Calu3 (cell line): ENCODE measurements around the gene SMARCA2. TPM values are rescaled to one million over a fixed set of nuclear protein-coding genes. Genes with fewer than 3 reads are reported as not detected.

Source experiments
- BruUV-seq: library from RNA; stranded (reverse); fragments of 400-500 nt; replicated peaks from 2 replicates; lab custom pipeline; 2021; lab: Mats Ljungman, UMichigan
- CTCF ChIA-PET: fragments of 300-600 bp; sonication (Branson Sonifier 250); formaldehyde crosslinking; loops from one replicate; lab custom pipeline; 2022; ENCODE audit warnings: antibody characterized with exemption; lab: Charles Lee
- DNase-seq: peaks from one replicate; pipeline ENCODE4 v3.0.0; 2022
- H3K27ac Mint-ChIP-seq: one replicate; pipeline ENCODE4 v1.8.0; 2022; ENCODE audit warnings: mixed read lengths; ENCODE audit not compliant: unreplicated experiment
- H3K27me3 Mint-ChIP-seq: one replicate; pipeline ENCODE4 v1.8.0; 2022; ENCODE audit warnings: mixed read lengths; ENCODE audit not compliant: unreplicated experiment
- H3K36me3 Mint-ChIP-seq: one replicate; pipeline ENCODE4 v1.8.0; 2022; ENCODE audit warnings: mild to moderate bottlenecking, moderate library complexity, mixed read lengths; ENCODE audit not compliant: insufficient read depth, unreplicated experiment
- H3K4me1 Mint-ChIP-seq: one replicate; pipeline ENCODE4 v1.8.0; 2022; ENCODE audit warnings: mild to moderate bottlenecking, low read depth, mixed read lengths; ENCODE audit not compliant: unreplicated experiment
- H3K4me3 Mint-ChIP-seq: one replicate; pipeline ENCODE4 v1.8.0; 2022; ENCODE audit warnings: mild to moderate bottlenecking, low read depth, moderate library complexity, mixed read lengths; ENCODE audit not compliant: unreplicated experiment
- H3K9me3 Mint-ChIP-seq: one replicate; pipeline ENCODE4 v1.8.0; 2022; ENCODE audit warnings: low read depth, mixed read lengths; ENCODE audit not compliant: unreplicated experiment
- intact Hi-C: fragments of 100-400 bp; cut with micrococcal nuclease; formaldehyde crosslinking; loops from one replicate; pipeline ENCODE4 v1.10.0; 2022; ENCODE audit not compliant: unreplicated experiment
- total RNA-seq: library from RNA; stranded (reverse); gene quantifications from 2 replicates; pipeline ENCODE4 v1.2.3, GENCODE V29; 2022
- TF ChIP-seq, protein P1 (sequence below): fragments of 200-600 bp; IDR thresholded peaks from one replicate; pipeline ENCODE4 v1.8.0; 2022; ENCODE audit warnings: antibody characterized with exemption; ENCODE audit not compliant: unreplicated experiment

SMARCA2 gene
- total RNA-seq, 1 experiment from 2014 or later, result 47.4 TPM

DNA sequence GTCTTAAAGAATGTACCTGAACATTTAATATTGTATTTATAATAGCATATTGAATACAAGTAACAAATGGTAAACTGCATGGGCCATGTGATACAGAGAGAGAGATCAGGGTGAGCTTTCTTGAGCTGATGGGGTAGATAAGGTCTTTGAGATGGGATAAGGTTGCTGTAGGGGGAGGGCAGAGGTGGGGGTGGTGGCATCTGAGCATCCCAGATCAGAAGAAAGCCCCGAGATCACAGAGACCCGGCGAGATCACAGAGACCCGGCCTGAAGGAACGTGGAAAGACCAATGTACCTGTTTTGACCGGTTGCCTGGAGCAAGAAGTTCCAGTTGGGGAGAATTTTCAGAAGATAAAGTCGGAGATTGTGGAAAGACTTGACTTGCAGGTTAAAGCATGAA lies 6.6 kb downstream of the SMARCA2 start:
- BruUV-seq, result no TSS peak
- no peak overlapping the region for H3K4me3 Mint-ChIP-seq
- TF ChIP-seq, protein P1, sequence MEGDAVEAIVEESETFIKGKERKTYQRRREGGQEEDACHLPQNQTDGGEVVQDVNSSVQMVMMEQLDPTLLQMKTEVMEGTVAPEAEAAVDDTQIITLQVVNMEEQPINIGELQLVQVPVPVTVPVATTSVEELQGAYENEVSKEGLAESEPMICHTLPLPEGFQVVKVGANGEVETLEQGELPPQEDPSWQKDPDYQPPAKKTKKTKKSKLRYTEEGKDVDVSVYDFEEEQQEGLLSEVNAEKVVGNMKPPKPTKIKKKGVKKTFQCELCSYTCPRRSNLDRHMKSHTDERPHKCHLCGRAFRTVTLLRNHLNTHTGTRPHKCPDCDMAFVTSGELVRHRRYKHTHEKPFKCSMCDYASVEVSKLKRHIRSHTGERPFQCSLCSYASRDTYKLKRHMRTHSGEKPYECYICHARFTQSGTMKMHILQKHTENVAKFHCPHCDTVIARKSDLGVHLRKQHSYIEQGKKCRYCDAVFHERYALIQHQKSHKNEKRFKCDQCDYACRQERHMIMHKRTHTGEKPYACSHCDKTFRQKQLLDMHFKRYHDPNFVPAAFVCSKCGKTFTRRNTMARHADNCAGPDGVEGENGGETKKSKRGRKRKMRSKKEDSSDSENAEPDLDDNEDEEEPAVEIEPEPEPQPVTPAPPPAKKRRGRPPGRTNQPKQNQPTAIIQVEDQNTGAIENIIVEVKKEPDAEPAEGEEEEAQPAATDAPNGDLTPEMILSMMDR, result no peak
- H3K36me3 Mint-ChIP-seq, result peaks cover 18% of the 10 kb centered on the region
- no peaks in the 10 kb centered on the region for H3K9me3 Mint-ChIP-seq
- CTCF ChIA-PET, result no interaction called here
- intact Hi-C loops, result no loop called here
- no peak for DNase-seq
- no peaks in the 10 kb centered on the region for H3K4me1 Mint-ChIP-seq
- H3K27ac Mint-ChIP-seq, result no peak overlapping the region
- no peaks in the 10 kb centered on the region for H3K27me3 Mint-ChIP-seq

GRCh38 chr9:2022560-2022959 lies 7.4 kb downstream of the SMARCA2 start:
- BruUV-seq, result no TSS peak

GRCh38 chr9:2023042-2023441 lies 7.9 kb downstream of the SMARCA2 start:
- H3K27me3 Mint-ChIP-seq, result no peaks in the 10 kb centered on the region
- no peaks in the 10 kb centered on the region for H3K4me1 Mint-ChIP-seq
- H3K36me3 Mint-ChIP-seq, result peaks cover 5% of the 10 kb centered on the region
- no peak overlapping the region for H3K27ac Mint-ChIP-seq
- no TSS peak for BruUV-seq
- TF ChIP-seq, protein P1, result no peak
- CTCF ChIA-PET, result no interaction called here
- no peak for DNase-seq
- no peak overlapping the region for H3K4me3 Mint-ChIP-seq
- no peaks in the 10 kb centered on the region for H3K9me3 Mint-ChIP-seq
- intact Hi-C loops, result no loop called here

More at GRCh38 chr9:2022560-2022959, 7.4 kb downstream of the SMARCA2 start:
- Mint-ChIP-seq H3K27me3 (no peaks in the 10 kb centered on the region), H3K4me1 (no peaks in the 10 kb centered on the region), H3K9me3 (no peaks in the 10 kb centered on the region), H3K36me3 (peaks cover 10% of the 10 kb centered on the region), H3K27ac (no peak overlapping the region), H3K4me3 (no peak overlapping the region)
- intact Hi-C loops, result no loop called here
- CTCF ChIA-PET, result no interaction called here
- DNase-seq, result no peak
- TF ChIP-seq, protein P1, result no peak

DNA sequence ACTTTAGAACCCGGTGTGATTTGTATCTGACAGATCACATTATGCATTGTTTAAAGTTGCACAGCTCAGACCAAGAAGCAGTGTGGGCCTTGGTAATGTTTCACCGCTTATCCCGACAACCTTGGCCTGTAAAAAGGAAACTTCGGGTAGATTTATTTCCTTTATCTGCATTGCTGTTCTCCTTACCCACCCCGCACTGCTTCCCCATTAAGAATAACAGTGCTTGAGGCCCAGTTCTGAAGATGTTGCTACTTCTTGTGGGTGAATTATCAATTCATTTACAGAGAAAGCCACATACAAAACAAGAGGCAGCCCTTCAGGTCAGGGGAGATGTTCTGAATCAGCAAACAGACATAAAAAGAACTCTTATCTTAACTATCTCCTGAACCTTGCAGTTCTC lies 8.4 kb downstream of the SMARCA2 start:
- Mint-ChIP-seq H3K36me3 (peaks cover under 1% of the 10 kb centered on the region), H3K4me1 (no peaks in the 10 kb centered on the region), H3K4me3 (no peak overlapping the region), H3K27me3 (no peaks in the 10 kb centered on the region), H3K9me3 (no peaks in the 10 kb centered on the region), H3K27ac (no peak overlapping the region)
- TF ChIP-seq, protein P1, result no peak
- CTCF ChIA-PET, result no interaction called here
- DNase-seq, result no peak
- no TSS peak for BruUV-seq
- intact Hi-C loops, result no loop called here
